Liver (tissue), 3 donors: ENCODE data around the gene RARA.

ENCODE experiments used
- CTCF ChIP-seq: fragments of 150-350 bp; IDR thresholded peaks from 2 replicates; pipeline ENCODE4 v1.5.1; 2017; ENCODE audit warnings: improper control_type of control experiment, low read depth, low read length; ENCODE audit not compliant: missing input control
- GABPA ChIP-seq, 2 donors: IDR thresholded peaks in 1 of 2; conservative IDR thresholded peaks in 1 of 2; 2 replicates each; pipeline ENCODE4 v1.6.1; 2016; ENCODE audit warnings: antibody characterized with exemption in 2 of 2, mild to moderate bottlenecking in 1 of 2, moderate library complexity in 1 of 2
- JUND ChIP-seq, 2 donors: IDR thresholded peaks; 2 replicates each; pipeline ENCODE4 v1.6.1; 2016; ENCODE audit warnings: antibody characterized with exemption in 2 of 2
- RXRA ChIP-seq, 2 donors: IDR thresholded peaks; 2 replicates each; pipeline ENCODE4 v1.6.1; 2017 to 2018; ENCODE audit warnings: antibody characterized with exemption in 2 of 2, mild to moderate bottlenecking in 1 of 2
- YY1 ChIP-seq: IDR thresholded peaks from 2 replicates; pipeline ENCODE4 v1.6.1; 2016; ENCODE audit warnings: antibody characterized with exemption, mild to moderate bottlenecking
- donor health status: healthy.
- donor health status: healthy.

- TF ChIP-seq YY1 (no peak), GABPA (IDR thresholded peaks at IDR 0.05 in 1 of 2, conservative IDR thresholded peaks at IDR 0.05 in 1 of 2) (peak; percentile 74 to 88), CTCF (no peak), JUND (IDR thresholded peaks at IDR 0.05) (peak in 1 of 2 donors; percentile 11), RXRA (IDR thresholded peaks at IDR 0.05) (peak in 1 of 2 donors; percentile 47)
Measured at GRCh38 chr17:40340880-40341807, 32.2 kb downstream of the RARA start.
